Coronary artery (tissue), 2 donors: ENCODE results near the gene SLC24A3.

Experiments
- DNase-seq: peaks from one replicate; pipeline ENCODE4 v3.0.0-alpha.2; 2017; ENCODE audit warnings: low spot score
- H3K27ac ChIP-seq, 2 donors: fragments of 200-600 bp; sonication (generic); one replicate each; pipeline ENCODE4 v1.5.1; 2016 to 2019
- H3K4me3 ChIP-seq: fragments of 200-600 bp; sonication (generic); 2 replicates; pipeline ENCODE4 v1.5.1; 2016; ENCODE audit warnings: mild to moderate bottlenecking, moderate library complexity
- CTCF ChIP-seq: fragments of 200-600 bp; sonication (generic); IDR thresholded peaks from one replicate; pipeline ENCODE4 v1.5.1; 2019; ENCODE audit warnings: antibody characterized with exemption

Gene SLC24A3

GRCh38 chr20:19387251-19387650 is 174.8 kb downstream of the SLC24A3 start:
- TF ChIP-seq CTCF, result no peak
- no peak for DNase-seq
- H3K4me3 ChIP-seq, result no peak overlapping the region
- H3K27ac ChIP-seq, result no peak overlapping the region

GRCh38 chr20:19392344-19393130 is 180.1 kb downstream of the SLC24A3 start:
- H3K4me3 ChIP-seq, result no peak overlapping the region
- no peak for DNase-seq
- TF ChIP-seq CTCF, result no peak
- no peak overlapping the region for H3K27ac ChIP-seq

- Histone ChIP-seq H3K27ac (no peak overlapping the region), H3K4me3 (no peak overlapping the region)
- TF ChIP-seq CTCF, result no peak
- DNase-seq, result no peak
Observed at GRCh38 chr20:19396460-19397081, 184.1 kb downstream of the SLC24A3 start.

GRCh38 chr20:19397226-19397625 is 184.8 kb downstream of the SLC24A3 start:
- DNase-seq, result no peak
- Histone ChIP-seq H3K27ac (no peak overlapping the region), H3K4me3 (no peak overlapping the region)
- TF ChIP-seq CTCF, result no peak

- Histone ChIP-seq H3K4me3 (no peak overlapping the region), H3K27ac (no peak overlapping the region)
- no peak for TF ChIP-seq CTCF
- no peak for DNase-seq
Observed at GRCh38 chr20:19397666-19398065, 185.2 kb downstream of the SLC24A3 start.

- no peak overlapping the region for H3K27ac ChIP-seq
- no peak for DNase-seq
- H3K4me3 ChIP-seq, result no peak overlapping the region
- TF ChIP-seq CTCF, result no peak
Observed at GRCh38 chr20:19401096-19401495, 188.7 kb downstream of the SLC24A3 start.

GRCh38 chr20:19403549-19403948 is 191.1 kb downstream of the SLC24A3 start:
- H3K4me3 ChIP-seq, result no peak overlapping the region
- no peak overlapping the region for H3K27ac ChIP-seq
- no peak for TF ChIP-seq CTCF
- no peak for DNase-seq
